NOMO-1 (cell line): ENCODE measurements around the gene CHRM5.
"Not testable (repeated sequence)": the region's sequence is repeated elsewhere in the genome, so short reads cannot be mapped to it uniquely, and the experiment has no call there.

Source experiments
- DNase-seq, 2 experiments: peaks; one replicate each; lab custom pipeline; 2025; ENCODE audit not compliant: unreplicated experiment in 2 of 2; lab: John Stamatoyannopoulos, UW

The CHRM5 gene

DNA sequence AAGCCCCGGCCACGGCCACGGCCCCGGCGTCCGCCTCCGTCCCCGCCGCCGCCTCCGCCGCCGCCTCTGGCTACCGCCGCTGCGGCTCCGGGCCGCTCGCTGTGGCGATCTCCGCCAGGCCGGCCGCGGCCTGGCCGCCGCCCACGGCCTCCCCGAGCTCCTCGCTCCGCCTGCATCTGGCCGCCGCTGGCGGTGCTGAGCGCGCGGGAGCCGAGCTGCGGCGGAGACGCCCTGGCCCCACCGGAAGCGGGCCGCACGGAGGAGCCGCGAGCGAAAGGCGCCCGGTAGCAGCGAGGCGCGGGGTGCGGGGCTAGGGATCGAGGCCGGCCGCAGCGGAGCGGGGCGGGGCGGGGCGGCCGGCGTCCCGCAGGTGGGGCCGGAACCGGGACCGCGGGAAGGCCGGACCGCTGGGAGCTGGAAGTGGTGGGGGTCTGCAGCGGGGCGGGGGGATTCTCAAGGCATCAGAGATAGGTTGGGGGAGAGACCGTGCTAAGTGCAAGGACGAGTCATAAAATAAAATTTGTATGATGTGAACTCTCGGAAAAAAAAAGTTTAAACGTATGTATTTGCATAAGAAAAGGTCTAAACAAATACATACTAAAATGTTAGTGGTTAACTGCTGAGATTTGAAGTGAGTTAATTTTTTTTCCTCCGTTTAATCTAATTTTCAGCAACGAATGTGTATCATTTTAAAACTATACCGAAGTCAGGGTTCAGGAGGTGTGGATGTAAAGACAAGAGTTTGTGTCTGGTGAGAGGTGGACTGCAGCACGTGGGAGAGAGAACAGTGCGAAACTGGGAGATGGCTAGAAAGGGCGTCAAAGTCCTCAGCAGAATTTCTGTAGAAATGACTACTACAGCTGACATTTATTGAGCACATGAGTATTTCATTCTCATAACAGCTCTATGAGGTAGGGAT is 70.8 kb downstream of the CHRM5 start, which contains the start of gene AVEN:
AVEN (minus strand) TSS at position 334 of the 919 bp plus-strand sequence; CDS start at position 176, 158 bp downstream.
- DNase-seq: peak; percentile 47 to 59

GRCh38 chr15:34039790-34040113 is 71.5 kb downstream of the CHRM5 start:
- peak; percentile 29 to 59 for DNase-seq

DNA sequence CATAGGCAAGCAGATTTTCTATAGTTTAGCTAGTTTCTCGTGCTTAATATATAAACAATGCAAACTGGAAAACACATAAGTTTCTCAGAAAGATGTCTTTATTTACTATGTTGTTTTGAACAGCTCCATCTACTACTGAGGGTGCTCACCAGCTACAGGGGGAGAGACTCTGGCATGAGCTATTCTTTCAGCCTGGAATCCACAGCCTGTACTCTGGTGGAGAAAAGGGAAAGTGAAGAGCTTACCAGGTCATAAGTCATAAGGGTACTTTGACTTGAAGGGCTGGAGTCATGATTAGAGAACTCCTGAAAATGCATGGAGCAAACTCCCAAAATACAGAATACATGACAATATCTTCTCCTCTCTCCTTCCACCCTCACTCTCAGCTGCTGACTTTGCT is 75.1 kb downstream of the CHRM5 start:
- DNase-seq: no peak

GRCh38 chr15:34043813-34044212 is 75.5 kb downstream of the CHRM5 start:
- DNase-seq: no peak

DNA sequence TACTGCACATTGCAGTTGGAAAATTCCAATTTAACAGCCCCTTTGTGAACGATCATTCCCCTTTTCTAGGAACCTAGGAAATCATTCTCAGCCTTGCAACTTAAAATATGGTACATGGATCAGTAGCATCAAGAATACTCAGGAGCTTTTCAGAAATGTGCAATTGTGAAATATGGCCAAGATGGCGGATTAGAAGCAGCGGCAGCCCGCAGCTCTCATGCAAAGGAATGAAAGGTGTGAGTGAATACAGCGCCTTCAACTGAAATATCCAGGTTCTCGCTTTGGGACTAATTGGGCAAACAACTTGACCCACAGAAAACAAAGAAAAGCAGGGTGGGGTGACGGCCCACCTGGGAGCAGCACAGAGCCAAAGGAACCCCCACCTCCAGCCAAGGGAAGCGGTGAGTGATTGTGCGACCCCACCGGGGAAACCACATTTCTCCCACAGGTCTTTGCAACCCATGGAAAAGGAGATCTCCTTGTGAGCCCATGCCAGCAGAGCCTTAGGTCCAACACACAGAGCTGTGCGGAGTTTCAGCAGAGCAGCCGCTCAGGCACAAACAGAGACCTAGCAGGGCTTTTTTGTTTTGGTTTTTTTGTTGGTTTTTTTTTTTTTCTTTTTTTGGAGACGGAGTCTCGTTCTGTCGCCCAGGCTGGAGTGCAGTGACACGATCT is 78.3 kb downstream of the CHRM5 start:
- DNase-seq: no peak

DNA sequence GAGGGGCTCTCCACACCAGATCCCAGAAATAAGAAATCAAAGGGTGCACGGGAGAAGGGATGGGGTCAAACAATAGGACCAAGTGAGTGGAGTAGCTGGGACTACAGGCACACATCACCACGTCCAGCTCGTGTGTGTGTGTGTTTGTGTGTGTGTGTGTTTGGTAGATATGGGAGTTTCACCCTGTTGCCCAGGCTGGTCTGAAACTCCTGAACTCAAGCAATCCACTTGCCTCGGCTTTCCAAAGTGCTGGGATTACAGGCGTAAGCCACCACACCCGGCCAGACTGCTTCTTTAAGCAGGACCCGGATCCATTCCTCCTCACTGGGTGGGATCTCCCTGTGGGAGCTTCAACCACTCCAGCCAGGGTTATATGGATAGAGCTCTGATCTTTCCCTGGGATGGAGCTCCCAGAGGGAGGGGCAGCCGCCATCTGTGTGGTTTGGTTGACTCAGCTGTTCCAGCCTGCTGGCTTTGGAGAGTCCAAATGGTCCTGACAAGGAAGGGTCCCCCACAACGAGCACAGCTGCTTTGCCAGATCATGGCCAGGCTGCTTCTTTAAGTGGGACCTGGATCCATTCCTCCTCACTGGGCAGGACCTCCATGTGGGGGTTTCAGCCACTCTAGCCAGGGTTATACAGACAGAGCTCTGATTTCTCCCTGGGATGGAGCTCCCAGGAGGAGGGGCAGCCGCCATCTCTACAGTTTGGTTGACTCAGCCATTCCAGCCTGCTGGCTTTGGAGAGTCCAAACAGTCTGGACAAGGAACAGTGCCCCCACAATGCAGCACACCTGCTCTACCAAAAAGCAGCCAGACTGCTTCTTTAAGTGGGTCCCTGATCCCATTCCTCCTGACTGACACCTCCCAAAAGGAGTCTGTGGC is 79.8 kb downstream of the CHRM5 start:
- DNase-seq: no peak

- no peak for DNase-seq
These were observed 80.8 kb downstream of the CHRM5 start for GRCh38 chr15:34049112-34049511.

DNA sequence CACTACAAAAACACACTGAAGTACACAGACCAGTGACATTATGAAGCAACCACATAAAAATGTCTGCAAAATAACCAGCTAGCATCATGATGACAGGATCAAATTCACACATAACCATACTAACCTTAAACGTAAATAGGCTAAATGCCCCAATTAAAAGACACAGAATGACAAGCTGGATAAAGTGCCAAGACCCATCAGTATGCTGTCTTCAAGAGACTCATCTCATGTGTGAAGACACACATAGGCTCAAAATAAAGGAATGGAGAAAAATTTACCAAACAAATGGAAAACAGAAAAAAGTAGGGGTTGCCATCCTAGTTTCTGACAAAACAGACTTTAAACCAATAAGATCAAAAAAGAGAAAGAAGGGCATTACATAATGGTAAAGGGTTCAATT is 82.1 kb downstream of the CHRM5 start:
- not testable (repeated sequence) for DNase-seq

- no peak for DNase-seq
These were observed 85.9 kb downstream of the CHRM5 start for GRCh38 chr15:34054081-34054707.

GRCh38 chr15:34055868-34056595 is 87.7 kb downstream of the CHRM5 start:
- no peak for DNase-seq

- DNase-seq: no peak
These were observed 88.6 kb downstream of the CHRM5 start for GRCh38 chr15:34056911-34057310.

DNA sequence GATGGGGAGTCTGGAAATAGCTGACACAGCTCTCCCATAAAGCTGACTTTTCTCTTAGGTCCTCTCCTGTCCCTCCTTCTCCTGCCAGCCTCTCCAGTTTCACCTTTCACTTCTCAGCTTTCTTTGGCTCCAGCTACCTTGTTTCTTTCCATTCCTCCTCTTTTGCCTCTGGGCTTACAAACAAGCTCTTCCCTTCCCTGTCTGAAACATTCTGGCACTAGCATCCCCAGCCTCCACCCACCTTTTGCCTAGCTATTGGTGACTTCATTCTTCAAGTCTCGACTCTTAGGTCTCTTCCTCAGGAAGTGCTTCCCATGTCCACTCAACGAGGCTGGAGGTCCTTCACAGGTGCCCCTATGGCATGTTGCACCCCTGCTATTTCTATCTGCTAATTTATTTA is 91.2 kb downstream of the CHRM5 start:
- no peak for DNase-seq

DNA sequence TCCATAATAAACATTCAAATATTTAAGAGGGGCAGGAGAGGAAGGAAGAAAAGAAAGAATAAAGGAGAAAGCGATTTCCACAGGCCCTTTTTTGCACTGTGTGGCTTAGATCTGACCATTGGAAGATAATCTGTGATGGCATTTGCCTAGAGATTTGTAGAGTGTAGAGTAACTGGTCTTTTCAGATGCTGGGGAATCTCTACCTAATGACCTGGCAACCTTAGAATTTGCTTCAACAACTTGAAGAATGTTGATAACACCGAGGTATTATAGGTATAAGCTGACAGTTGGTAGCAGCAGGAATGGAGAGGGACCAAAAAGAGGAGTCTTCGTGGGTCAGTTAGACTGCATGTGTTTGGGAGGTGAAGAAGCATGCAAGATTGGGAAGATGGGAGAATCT is 91.6 kb downstream of the CHRM5 start:
- DNase-seq: no peak

DNA sequence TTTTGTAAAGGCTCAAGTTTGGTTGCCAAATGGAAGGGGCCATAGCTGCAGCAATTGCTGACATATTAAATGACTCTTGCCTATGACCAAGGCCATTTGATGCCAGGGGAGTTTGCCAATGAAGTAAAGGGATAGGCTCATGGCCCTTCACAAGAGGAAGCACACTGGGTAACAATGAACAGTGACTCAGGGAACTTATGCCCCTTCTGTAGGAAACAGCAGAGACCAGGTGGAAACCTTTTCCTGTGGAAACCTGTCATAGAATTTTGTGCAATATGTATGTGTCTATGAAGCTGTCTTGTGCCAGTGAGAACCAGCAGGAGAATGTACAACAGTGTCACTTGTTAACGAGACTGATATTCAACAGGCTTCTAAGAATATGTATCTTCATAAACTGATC is 96.1 kb downstream of the CHRM5 start:
- no peak for DNase-seq

DNA sequence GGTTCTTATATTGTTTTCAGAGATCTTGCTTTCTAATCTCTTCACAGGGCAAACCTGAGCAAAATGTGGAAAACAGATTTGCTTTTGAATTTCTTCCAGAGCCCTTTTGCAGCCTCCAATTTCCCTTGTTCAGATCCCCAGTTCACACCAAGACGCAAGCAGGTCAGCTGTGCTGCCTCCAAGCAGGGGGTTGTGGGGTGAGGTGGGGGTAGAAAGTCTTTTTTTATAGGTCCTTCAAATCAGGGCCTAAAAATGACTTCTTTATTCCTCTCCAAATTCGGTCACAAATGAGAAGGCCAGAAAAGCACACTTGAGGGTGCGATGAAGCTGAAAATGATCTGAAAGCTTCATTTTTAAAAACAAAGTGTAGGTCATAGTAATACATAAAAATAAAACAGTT is 97.0 kb downstream of the CHRM5 start:
- no peak for DNase-seq

DNA sequence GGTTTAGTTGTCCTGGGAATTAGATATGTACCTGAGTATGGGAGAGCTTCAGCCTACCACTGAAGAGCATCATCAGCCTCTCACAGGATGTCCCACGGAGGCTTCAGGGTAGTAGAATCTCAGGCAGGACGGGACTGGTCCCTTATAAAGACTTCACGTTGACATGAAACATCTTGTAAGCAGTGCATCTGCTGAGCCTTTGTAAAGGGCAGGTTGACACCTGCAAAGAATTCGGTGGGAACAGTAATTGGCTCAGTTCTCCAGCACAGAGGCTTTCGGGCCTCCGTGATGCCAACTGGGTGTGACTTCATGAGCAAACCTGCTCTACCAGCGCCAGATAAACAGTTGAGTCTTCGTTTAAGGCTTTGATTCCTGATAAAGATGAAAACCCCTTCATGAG is 97.6 kb downstream of the CHRM5 start:
- no peak for DNase-seq

DNA sequence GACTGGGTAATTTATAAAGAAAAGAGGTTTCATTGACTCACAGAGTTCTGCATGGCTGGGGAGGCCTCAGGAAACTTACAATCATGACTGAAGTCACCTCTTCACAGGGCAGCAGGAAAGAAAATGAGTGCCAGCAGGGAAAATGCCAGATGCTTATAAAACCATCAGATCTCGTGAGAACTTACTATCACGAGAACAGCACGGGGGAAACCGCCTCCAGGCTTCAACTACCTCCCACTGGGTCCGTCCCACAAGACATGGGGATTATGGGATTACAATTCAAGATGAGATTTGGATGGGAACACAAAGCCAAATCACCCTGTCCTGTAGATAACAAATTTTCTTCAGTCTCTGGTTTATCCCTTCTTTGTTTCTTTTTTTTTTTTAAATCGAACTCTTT is 101.7 kb downstream of the CHRM5 start:
- no peak for DNase-seq

- no peak for DNase-seq
These were observed 108.5 kb downstream of the CHRM5 start for GRCh38 chr15:34076785-34077184.

GRCh38 chr15:34078900-34079299 is 110.6 kb downstream of the CHRM5 start:
- no peak for DNase-seq

DNA sequence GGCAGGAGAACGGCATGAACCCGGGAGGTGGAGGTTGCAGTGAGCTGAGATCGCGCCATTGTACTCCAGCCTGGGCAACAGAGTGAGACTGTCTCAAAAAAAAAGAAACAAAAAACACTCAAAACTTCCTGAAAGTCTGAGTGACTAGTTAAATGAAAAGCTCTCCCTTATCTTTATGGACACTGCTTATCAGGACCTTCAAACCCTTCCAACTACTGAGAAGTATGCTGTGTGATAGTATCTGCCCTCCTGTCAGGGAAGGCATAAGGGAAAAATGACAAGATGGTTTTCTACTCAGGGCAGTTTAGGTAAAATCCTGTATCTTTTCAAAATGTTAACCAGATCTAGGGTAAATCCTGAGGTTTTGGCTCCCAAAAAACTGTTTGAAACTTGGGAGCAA is 111.6 kb downstream of the CHRM5 start:
- DNase-seq: no peak
